Measurements from ENCODE around the gene CDKN2AIP. TPM values are rescaled to one million over a fixed set of nuclear protein-coding genes. Genes with fewer than 3 reads are reported as not detected.

The CDKN2AIP gene
- total and polyA plus RNA-seq, 10 of the 15 experiments (the other 5 are each of a cell fraction or from before 2014, with no cell fraction given): 6.0 to 22.7 (median 15.9) TPM

DNA sequence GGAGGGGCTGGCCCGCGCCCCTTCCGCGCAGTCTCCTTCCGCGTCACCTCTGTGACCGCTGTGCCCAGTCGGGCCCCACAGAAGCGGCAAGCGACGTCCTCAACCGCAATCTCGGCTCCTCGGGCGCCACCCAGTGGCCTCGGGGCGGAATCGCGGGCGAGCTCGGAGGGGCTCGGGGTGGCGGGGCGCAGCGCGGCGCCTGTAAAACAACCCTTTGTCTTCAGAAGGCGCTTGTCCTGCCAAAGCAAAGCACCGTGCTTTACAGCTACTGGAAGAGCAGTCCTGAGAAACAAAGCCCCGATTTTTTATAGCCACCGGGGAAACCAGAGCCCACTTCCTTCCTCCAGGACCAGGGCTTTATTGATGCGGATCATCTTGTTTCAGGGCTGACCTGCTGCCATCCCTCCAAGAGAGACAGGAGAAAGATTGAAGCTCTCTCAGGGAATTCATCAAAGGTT, 37.3 kb upstream of the CDKN2AIP start (continued):
- TF ChIP-seq, protein P1, sequence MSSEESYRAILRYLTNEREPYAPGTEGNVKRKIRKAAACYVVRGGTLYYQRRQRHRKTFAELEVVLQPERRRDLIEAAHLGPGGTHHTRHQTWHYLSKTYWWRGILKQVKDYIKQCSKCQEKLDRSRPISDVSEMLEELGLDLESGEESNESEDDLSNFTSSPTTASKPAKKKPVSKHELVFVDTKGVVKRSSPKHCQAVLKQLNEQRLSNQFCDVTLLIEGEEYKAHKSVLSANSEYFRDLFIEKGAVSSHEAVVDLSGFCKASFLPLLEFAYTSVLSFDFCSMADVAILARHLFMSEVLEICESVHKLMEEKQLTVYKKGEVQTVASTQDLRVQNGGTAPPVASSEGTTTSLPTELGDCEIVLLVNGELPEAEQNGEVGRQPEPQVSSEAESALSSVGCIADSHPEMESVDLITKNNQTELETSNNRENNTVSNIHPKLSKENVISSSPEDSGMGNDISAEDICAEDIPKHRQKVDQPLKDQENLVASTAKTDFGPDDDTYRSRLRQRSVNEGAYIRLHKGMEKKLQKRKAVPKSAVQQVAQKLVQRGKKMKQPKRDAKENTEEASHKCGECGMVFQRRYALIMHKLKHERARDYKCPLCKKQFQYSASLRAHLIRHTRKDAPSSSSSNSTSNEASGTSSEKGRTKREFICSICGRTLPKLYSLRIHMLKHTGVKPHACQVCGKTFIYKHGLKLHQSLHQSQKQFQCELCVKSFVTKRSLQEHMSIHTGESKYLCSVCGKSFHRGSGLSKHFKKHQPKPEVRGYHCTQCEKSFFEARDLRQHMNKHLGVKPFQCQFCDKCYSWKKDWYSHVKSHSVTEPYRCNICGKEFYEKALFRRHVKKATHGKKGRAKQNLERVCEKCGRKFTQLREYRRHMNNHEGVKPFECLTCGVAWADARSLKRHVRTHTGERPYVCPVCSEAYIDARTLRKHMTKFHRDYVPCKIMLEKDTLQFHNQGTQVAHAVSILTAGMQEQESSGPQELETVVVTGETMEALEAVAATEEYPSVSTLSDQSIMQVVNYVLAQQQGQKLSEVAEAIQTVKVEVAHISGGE (CRISPR knock-in tag; IDR thresholded peaks at IDR 0.05): no peak
- TF ChIP-seq CHD2 (IDR thresholded peaks at IDR 0.05; ENCODE audit: borderline replicate concordance, low read depth, low read length): 0 out of 2 replicates have a peak, but pooled peaks have one; percentile 24
- peak; percentile 43; the same call in 1 of the 2 replicates for TF ChIP-seq GATAD2B (conservative IDR thresholded peaks at IDR 0.05; ENCODE audit: low read depth)

DNA sequence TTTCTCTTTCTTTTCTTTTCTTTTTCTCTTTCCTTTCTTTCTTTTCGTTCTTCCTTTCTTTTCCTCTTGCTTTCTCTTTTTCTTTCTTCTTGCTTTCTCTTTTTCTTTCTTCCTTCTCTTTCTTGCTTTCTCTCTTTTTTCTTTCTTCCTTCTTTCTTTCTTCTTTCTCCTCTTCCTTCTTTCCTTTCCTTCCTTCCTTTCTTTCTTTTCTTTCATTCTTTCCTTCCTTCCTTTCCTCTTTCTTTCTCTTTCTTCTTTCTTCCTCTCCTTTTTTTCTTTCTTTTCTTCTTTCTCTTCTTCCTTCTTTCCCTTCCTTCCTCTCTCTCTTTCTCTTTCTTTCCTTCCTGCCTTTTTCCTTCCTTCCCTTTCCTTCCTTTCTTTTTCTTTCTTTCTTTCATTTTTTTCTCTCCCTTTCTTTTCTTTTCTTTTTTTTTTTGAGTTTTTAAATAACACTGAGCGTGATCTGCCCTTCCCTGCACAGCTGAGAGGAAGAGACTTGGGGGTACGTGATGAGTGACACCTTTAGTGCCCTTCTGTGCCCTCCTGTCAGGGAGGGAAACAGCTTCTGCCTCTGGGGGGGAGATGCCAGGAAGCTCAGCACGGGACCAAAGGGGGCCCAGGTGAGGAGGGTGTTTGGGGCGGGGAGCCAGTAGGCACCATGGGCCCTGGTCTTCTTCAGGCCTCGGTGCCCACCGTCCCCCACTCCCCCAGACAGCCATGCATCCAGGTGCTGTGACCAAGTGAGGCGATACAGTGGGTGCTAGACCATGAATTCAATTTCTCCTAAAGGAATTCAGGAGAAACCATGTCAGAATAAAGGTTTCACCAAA, 36.6 kb upstream of the CDKN2AIP start:
- H4K20me1 ChIP-seq (ENCODE audit: control insufficient read depth, insufficient read depth): no peaks in the 10 kb centered on the region
- no peak overlapping the region for H3K27ac ChIP-seq (ENCODE audit: control insufficient read depth, insufficient read depth)
- WGBS (ENCODE audit: insufficient coverage, insufficient replicate concordance, low lambda C conversion rate, missing lambda C conversion rate): 27% methylated on average over 7 of the region's 8 CpGs
- peak overlapping the region; percentile 97 for H2AFZ ChIP-seq (ENCODE audit: control insufficient read depth, low read depth, low read length)
- no TSS peak for BruUV-seq (replicated peaks)
- in situ Hi-C loops (cut with MboI): loop anchor here (10.0 kb wide), 1 partner anchor 333 kb away; no protein-coding TSS in a partner anchor
- RAD21 ChIA-PET (ENCODE audit: unreplicated experiment): interaction anchor here (1.0 to 1.3 kb wide), 2 partner anchors 146 to 334 kb away, joined by 5 to 6 read pairs; no protein-coding TSS in a partner anchor
- intact Hi-C loops (cut with micrococcal nuclease; ENCODE audit: unreplicated experiment): loop anchor here (2.0 to 10.0 kb wide), 3 partner anchors 145 to 473 kb away; no protein-coding TSS in a partner anchor
- no peaks in the 10 kb centered on the region for H3K79me2 ChIP-seq (ENCODE audit: control insufficient read depth, insufficient read depth, low read length)
- POLR2A ChIA-PET: no interaction called here
- H3K9ac ChIP-seq (ENCODE audit: control insufficient read depth, insufficient read depth, low read length): peak overlapping the region; percentile 67
- H3K9me3 ChIP-seq (replicated peaks; ENCODE audit: control insufficient read depth, insufficient read depth, low read length): no peaks in the 10 kb centered on the region
- SMC1A ChIA-PET (ENCODE audit: uncharacterized antibody, unreplicated experiment): interaction anchor here (1.1 to 1.3 kb wide), 3 partner anchors 145 to 469 kb away, joined by 4 to 6 read pairs (median 4); no protein-coding TSS in a partner anchor
- H3K4me2 ChIP-seq (ENCODE audit: control insufficient read depth, insufficient read depth): peak overlapping the region; percentile 95
- peak overlapping the region; percentile 64; the same call in 1 of the 2 replicates for H3K4me3 ChIP-seq
- no peaks in the 10 kb centered on the region for H3K4me1 ChIP-seq (ENCODE audit: control insufficient read depth, insufficient read depth, low read length)
- no peaks in the 10 kb centered on the region for H3K36me3 ChIP-seq (ENCODE audit: control insufficient read depth in 2 of 2, insufficient read depth in 2 of 2, low read length in 1 of 2)
- no peaks in the 10 kb centered on the region for H3K27me3 ChIP-seq (replicated peaks in 1 of 2; ENCODE audit: control insufficient read depth in 2 of 2, insufficient read depth in 2 of 2, low read length in 1 of 2)
- FAIRE-seq: no peak
- ATAC-seq: no peak
- DNase-seq (ENCODE audit: low read depth, low spot score): no peak
- CTCF ChIA-PET: interaction anchor here (0.7 to 1.8 kb wide), 19 partner anchors 9 to 470 kb away, joined by 3 to 9 read pairs (median 3); no protein-coding TSS in a partner anchor
- TF ChIP-seq RBBP5 (conservative IDR thresholded peaks at IDR 0.05) (no peak), NBN (IDR thresholded peaks at IDR 0.05) (peak; percentile 62), TCF12 (IDR thresholded peaks at IDR 0.05; ENCODE audit: low read depth, low read length) (no peak), ASH2L (IDR thresholded peaks at IDR 0.05; ENCODE audit: borderline replicate concordance, low read depth) (no peak), IRF4 (IDR thresholded peaks at IDR 0.05; ENCODE audit: low read depth, low read length) (no peak), SIX5 (IDR thresholded peaks at IDR 0.05; ENCODE audit: low read depth, low read length, severe bottlenecking) (no peak), HDAC2 (IDR thresholded peaks at IDR 0.05) (0 out of 2 replicates have a peak, but pooled peaks have one; percentile 52), SREBF2 (IDR thresholded peaks at IDR 0.05; ENCODE audit: low read length) (no peak)
- TF ChIP-seq, protein P2, sequence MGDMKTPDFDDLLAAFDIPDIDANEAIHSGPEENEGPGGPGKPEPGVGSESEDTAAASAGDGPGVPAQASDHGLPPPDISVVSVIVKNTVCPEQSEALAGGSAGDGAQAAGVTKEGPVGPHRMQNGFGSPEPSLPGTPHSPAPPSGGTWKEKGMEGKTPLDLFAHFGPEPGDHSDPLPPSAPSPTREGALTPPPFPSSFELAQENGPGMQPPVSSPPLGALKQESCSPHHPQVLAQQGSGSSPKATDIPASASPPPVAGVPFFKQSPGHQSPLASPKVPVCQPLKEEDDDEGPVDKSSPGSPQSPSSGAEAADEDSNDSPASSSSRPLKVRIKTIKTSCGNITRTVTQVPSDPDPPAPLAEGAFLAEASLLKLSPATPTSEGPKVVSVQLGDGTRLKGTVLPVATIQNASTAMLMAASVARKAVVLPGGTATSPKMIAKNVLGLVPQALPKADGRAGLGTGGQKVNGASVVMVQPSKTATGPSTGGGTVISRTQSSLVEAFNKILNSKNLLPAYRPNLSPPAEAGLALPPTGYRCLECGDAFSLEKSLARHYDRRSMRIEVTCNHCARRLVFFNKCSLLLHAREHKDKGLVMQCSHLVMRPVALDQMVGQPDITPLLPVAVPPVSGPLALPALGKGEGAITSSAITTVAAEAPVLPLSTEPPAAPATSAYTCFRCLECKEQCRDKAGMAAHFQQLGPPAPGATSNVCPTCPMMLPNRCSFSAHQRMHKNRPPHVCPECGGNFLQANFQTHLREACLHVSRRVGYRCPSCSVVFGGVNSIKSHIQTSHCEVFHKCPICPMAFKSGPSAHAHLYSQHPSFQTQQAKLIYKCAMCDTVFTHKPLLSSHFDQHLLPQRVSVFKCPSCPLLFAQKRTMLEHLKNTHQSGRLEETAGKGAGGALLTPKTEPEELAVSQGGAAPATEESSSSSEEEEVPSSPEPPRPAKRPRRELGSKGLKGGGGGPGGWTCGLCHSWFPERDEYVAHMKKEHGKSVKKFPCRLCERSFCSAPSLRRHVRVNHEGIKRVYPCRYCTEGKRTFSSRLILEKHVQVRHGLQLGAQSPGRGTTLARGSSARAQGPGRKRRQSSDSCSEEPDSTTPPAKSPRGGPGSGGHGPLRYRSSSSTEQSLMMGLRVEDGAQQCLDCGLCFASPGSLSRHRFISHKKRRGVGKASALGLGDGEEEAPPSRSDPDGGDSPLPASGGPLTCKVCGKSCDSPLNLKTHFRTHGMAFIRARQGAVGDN (IDR thresholded peaks at IDR 0.05): no peak

All from GM12878 (cell line).